H1 (cell line): ENCODE measurements around the gene BCAS3. TPM values are rescaled to one million over a fixed set of nuclear protein-coding genes. Genes with fewer than 3 reads are reported as not detected.

ENCODE experiments used
- BCL11A ChIP-seq, 2 experiments: IDR thresholded peaks; one replicate each; pipeline ENCODE4 v1.6.1; 2011; ENCODE audit warnings: low read depth in 2 of 2, low read length in 2 of 2, mild to moderate bottlenecking in 2 of 2
- RNF2 ChIP-seq: fragments of 200-900, 300-1000 bp; sonication (generic); IDR thresholded peaks from 2 replicates; pipeline ENCODE4 v1.7.1; 2016; ENCODE audit warnings: borderline replicate concordance, low read depth, mild to moderate bottlenecking, antibody characterized with exemption, low read length; ENCODE audit not compliant: poor library complexity, severe bottlenecking; ENCODE audit errors: missing control alignments
- SIX5 ChIP-seq: IDR thresholded peaks from 2 replicates; pipeline ENCODE4 v1.6.1; 2011; ENCODE audit warnings: mild to moderate bottlenecking, low read depth, low read length
- polyA plus RNA-seq, 7 experiments: library from polyadenylated mRNA; depleted of rRNA in 3 of 7; stranded (reverse) in 5 of 7; unstranded in 2 of 7; fragments of >200 nt in 5 of 7; fragments of 200-250 nt in 2 of 7; gene quantifications; 1 replicate in 5 of 7; 2 replicates in 1 of 7; 4 replicates in 1 of 7; pipeline versions ENCODE4 v1.2.1 to v1.2.3, GENCODE V29; 2011 to 2013; ENCODE audit warnings: missing spikeins in 2 of 7, mixed read lengths in 2 of 7
- total RNA-seq: library from RNA; stranded (reverse); fragmentation: NEBNext Ultra II Directional; extraction: Animal tissue kit (Norgen Biotek cat#: 25700); gene quantifications from 2 replicates; pipeline ENCODE4 v1.2.1, GENCODE V29; 2021

BCAS3 gene
- total and polyA plus RNA-seq, 2 of the 8 experiments (the other 6 are each of a cell fraction or from before 2014, with no cell fraction given) = 9.9 to 13.3 TPM

DNA sequence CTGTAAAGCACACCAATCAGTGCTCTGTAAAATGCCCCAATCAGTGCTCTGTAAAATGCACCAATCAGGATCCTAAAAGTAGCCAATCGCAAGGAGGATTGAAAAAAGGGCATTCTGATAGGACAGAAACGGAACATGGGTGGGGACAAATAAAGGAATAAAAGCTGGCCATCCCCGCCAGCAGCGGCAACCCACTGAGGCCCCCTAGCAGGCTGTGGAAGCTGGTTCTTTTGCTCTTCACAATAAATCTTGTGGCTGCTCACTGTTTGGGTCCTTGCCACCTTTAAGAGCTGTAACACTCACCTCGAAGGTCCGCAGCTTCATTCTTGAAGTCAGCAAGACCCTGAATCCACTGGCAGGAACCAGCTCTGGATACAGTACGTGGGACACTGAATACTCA is 559.6 kb downstream of the BCAS3 start (continued):
- TF ChIP-seq BCL11A (IDR thresholded peaks at IDR 0.05; ENCODE audit: low read depth in 2 of 2, low read length in 2 of 2) (no peak), SIX5 (no peak), RNF2 (no peak)
